ENCODE results near the gene U2SURP.

U2SURP gene

DNA sequence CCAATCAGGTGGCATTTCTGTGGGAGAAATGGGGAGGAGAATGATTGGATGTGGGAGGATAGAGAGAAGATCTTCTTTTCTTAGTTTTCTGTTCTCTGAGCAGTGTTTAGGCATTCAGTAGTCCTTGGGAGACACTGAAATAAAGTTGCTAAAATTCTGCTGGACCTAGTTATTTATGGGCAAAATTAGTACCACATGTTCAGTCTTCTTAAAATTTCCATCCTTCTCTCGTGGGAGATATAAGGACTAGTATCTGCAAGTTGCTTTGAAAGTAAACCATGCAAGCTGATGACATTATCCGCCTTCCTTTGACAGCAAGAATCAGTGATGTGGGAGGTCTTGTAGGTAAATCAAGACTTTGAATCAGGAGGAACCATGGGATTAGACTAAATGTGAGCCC, 98.3 kb downstream of the U2SURP start:
- DNase-seq, result no peak

DNA sequence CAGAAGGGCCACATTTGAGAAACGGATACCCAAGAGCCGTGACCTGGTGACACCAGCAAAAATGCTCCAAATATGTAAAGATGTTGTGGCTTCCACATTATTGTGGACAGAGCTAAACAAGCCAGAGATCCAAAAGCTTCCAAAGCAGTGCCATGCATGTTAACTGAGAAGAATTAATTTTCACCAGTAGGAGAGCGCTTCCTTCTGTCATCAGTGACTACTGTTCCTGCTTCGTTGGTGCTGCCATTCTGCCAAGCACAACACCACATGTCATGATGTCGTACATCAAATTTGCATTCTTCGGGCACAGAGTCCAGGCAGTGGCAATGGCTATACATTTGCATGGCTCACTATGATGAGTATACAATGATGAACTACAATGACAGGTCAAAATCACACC, 99.1 kb downstream of the U2SURP start:
- DNase-seq, result no peak

DNA sequence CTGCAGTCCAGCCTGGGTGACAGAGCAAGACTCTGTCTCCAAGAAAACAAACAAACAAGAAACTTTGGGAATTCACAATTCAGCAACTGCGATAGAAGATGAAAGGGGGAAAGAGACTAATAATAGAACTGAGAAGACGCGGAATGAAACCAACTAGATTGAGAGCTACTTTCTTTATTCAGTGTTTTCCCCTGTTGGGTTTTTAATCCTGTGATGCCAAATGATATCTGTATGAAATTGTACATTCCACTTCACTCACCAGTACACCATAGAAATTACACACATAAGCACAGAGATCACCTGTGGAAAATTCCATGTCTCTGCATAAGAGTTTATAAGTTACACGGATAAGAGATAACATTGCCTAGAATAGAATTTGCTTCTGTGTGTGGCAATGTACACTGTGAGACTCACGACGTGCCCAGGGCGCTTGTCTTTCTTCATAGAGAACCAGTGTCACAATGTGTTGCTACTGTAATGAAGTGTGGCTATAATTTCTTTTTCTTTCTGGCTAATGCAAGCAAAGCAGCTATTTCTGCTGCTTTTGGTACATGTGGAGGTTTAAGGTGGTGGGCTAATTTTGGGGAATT, 100.5 kb downstream of the U2SURP start:
- DNase-seq, result no peak

DNA sequence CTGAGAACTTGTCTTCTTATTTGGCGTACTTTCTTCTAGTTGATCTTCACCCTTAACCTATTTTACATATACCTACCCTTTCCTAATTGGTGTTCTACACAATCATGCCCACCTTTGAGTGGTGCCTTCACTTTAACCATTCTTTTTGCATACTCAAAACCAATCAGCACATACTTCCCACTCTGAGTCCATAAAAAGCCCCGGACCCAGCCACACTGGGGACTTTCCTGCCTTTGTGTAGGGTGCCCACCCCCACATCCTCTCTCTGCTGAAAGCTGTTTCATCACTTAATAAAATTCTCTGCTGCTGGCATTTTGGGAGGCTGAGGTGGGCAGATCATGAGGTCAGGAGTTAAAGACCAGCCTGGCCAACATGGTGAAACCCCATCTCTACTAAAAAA, 102.3 kb downstream of the U2SURP start:
- no peak for DNase-seq

DNA sequence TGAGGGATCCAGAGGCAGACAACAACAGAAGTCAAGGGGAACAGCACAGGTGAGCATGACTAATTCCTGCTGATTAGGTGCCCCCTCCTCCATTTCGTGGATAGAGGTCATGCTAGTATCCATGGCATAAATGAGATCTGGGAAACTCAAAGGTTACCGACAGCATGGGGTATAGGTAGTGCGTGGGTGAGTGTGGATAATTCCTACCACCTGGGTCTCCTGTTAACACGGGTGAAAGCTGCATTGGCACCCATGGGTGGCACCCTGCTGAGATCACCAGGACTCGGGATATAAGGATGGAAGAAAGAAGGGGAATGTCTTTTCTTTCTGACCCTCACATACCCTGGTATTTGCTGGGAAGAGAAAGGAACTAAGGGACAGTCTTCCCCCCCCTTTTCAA, 103.8 kb downstream of the U2SURP start:
- no peak for DNase-seq

DNA sequence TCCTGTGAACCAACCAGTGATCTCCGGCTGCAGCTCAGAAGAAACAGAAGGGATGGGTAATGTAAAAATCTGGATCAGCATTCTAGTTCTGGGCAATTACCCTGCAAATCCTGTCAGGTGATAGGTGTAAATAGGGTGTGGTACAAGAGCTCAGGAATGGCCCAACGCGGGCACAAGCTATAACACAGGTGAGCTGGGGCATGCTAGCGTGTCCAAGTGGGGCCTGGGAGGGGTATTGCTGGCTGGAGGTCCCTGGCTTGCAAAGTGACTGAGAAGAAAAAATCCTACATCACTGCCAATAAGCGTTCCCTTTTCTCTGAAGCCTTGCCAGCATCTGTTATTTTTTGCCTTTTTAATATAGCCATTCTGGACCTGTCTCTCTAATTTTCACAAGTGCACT, 108.5 kb downstream of the U2SURP start:
- no peak for DNase-seq

Data from anterior cingulate cortex (tissue), 58 donors.